SHP77 (cell line): ENCODE data around the gene MIB1.
"Not testable (repeated sequence)": the region's sequence is repeated elsewhere in the genome, so short reads cannot be mapped to it uniquely, and the experiment has no call there.

Experiments
- DNase-seq, 2 experiments: peaks; one replicate each; lab custom pipeline; 2025; lab: John Stamatoyannopoulos, UW

MIB1 gene

GRCh38 chr18:21743166-21743832, 2.7 kb downstream of the MIB1 start:
- no peak for DNase-seq

GRCh38 chr18:21745231-21745630, 4.6 kb downstream of the MIB1 start:
- no peak for DNase-seq

- DNase-seq: no peak
These were observed 6.7 kb downstream of the MIB1 start for GRCh38 chr18:21747268-21747667.

- no peak for DNase-seq
These were observed 7.4 kb downstream of the MIB1 start for GRCh38 chr18:21747764-21748693.

- DNase-seq: no peak
These were observed 17.2 kb downstream of the MIB1 start for GRCh38 chr18:21757833-21758232.

- no peak for DNase-seq
These were observed 19.2 kb downstream of the MIB1 start for GRCh38 chr18:21759836-21760235.

- no peak for DNase-seq
These were observed 19.7 kb downstream of the MIB1 start for GRCh38 chr18:21760321-21760720.

- DNase-seq: no peak
These were observed 21.0 kb downstream of the MIB1 start for GRCh38 chr18:21761471-21762115.

- no peak for DNase-seq
These were observed 21.7 kb downstream of the MIB1 start for GRCh38 chr18:21762181-21762772.

GRCh38 chr18:21763846-21764646, 23.5 kb downstream of the MIB1 start:
- DNase-seq: no peak

GRCh38 chr18:21769206-21769605, 28.6 kb downstream of the MIB1 start:
- no peak for DNase-seq

GRCh38 chr18:21774722-21775121, 34.1 kb downstream of the MIB1 start:
- no peak for DNase-seq

- DNase-seq: no peak
These were observed 37.2 kb downstream of the MIB1 start for GRCh38 chr18:21777814-21778213.

GRCh38 chr18:21786526-21786925, 45.9 kb downstream of the MIB1 start:
- no peak for DNase-seq

GRCh38 chr18:21796089-21796488, 55.5 kb downstream of the MIB1 start:
- not testable (repeated sequence) for DNase-seq

- DNase-seq: no peak
These were observed 57.5 kb downstream of the MIB1 start for GRCh38 chr18:21798126-21798525.

- no peak for DNase-seq
These were observed 59.1 kb downstream of the MIB1 start for GRCh38 chr18:21799721-21800120.

GRCh38 chr18:21803495-21803894, 62.9 kb downstream of the MIB1 start:
- no peak for DNase-seq

GRCh38 chr18:21805771-21806366, 65.3 kb downstream of the MIB1 start:
- no peak for DNase-seq

- no peak for DNase-seq
These were observed 67.6 kb downstream of the MIB1 start for GRCh38 chr18:21808185-21808584.

- no peak for DNase-seq
These were observed 69.1 kb downstream of the MIB1 start for GRCh38 chr18:21809725-21810124.
